HepG2 (cell line): ENCODE measurements around the gene AGXT. TPM values are rescaled to one million over a fixed set of nuclear protein-coding genes. Genes with fewer than 3 reads are reported as not detected.
A peak's percentile ranks its signal among the peaks of the same experiment; 100 is the strongest.

Source experiments
- ARHGAP35 ChIP-seq: sonication (generic); formaldehyde crosslinking; IDR thresholded peaks from 2 replicates; pipeline ENCODE4 v1.9.0; 2022; ENCODE audit warnings: mild to moderate bottlenecking, inconsistent platforms, moderate library complexity, missing genetic modification reagents, borderline replicate concordance
- CBX5 ChIP-seq: sonication (generic); formaldehyde crosslinking; IDR thresholded peaks from 2 replicates; pipeline ENCODE4 v1.4.0; 2020; ENCODE audit warnings: missing genetic modification reagents, borderline replicate concordance
- E2F1 ChIP-seq: sonication (generic); formaldehyde crosslinking; IDR thresholded peaks from 2 replicates; pipeline ENCODE4 v1.5.0; 2020; ENCODE audit warnings: missing genetic modification reagents
- GPBP1L1 ChIP-seq: sonication (generic); formaldehyde crosslinking; IDR thresholded peaks from 2 replicates; pipeline ENCODE4 v1.5.0; 2020; ENCODE audit warnings: mild to moderate bottlenecking, missing genetic modification reagents
- HMGXB3 ChIP-seq: sonication (generic); formaldehyde crosslinking; IDR thresholded peaks from 2 replicates; pipeline ENCODE4 v1.4.0; 2020; ENCODE audit warnings: missing genetic modification reagents, borderline replicate concordance
- HOXA7 ChIP-seq: sonication (generic); formaldehyde crosslinking; IDR thresholded peaks from 2 replicates; pipeline ENCODE4 v1.8.1; 2022; ENCODE audit warnings: mild to moderate bottlenecking, missing genetic modification reagents, moderate library complexity
- KLF15 ChIP-seq: sonication (generic); formaldehyde crosslinking; IDR thresholded peaks from 2 replicates; pipeline ENCODE4 v1.8.1; 2023; ENCODE audit warnings: borderline replicate concordance, mild to moderate bottlenecking, inconsistent platforms, missing genetic modification reagents, mixed read lengths
- MAZ ChIP-seq, 2 experiments: sonication (generic) in 1 of 2; formaldehyde crosslinking in 1 of 2; IDR thresholded peaks; 2 replicates each; pipeline versions ENCODE4 v1.5.0 to v1.6.1; 2012 to 2020; ENCODE audit warnings: low read depth in 2 of 2, mild to moderate bottlenecking in 2 of 2, borderline replicate concordance in 1 of 2, improper control_type of control experiment in 1 of 2, low read length in 1 of 2, missing genetic modification reagents in 1 of 2, moderate library complexity in 1 of 2
- NCOR1 ChIP-seq: fragments of 200-600 bp; sonication (generic); IDR thresholded peaks from 2 replicates; pipeline ENCODE4 v1.7.0; 2017; ENCODE audit warnings: antibody characterized with exemption, low read length, borderline replicate concordance
- NFYB ChIP-seq: sonication (generic); formaldehyde crosslinking; IDR thresholded peaks from 2 replicates; pipeline ENCODE4 v1.4.0; 2020; ENCODE audit warnings: missing genetic modification reagents
- NPAS2 ChIP-seq: sonication (generic); formaldehyde crosslinking; IDR thresholded peaks from 2 replicates; pipeline ENCODE4 v1.8.0; 2022; ENCODE audit warnings: mild to moderate bottlenecking, missing genetic modification reagents, borderline replicate concordance
- NR2F1 ChIP-seq, 2 experiments: fragments of 450-650 bp in 1 of 2; formaldehyde crosslinking in 1 of 2; IDR thresholded peaks; 2 replicates each; pipeline versions ENCODE4 v1.5.0 to v1.6.1; 2016 to 2020; ENCODE audit warnings: mild to moderate bottlenecking in 1 of 2, missing compliant biosample characterization in 1 of 2, missing genetic modification reagents in 1 of 2, moderate library complexity in 1 of 2
- TAF1 ChIP-seq: sonication (generic); formaldehyde crosslinking; IDR thresholded peaks from 2 replicates; pipeline ENCODE4 v1.4.0; 2020; ENCODE audit warnings: missing genetic modification reagents
- THAP11 ChIP-seq: IDR thresholded peaks from 2 replicates; pipeline ENCODE4 v1.6.1; 2016; ENCODE audit warnings: missing biosample characterization, missing genetic modification reagents
- ZNF678 ChIP-seq: sonication (generic); formaldehyde crosslinking; IDR thresholded peaks from 2 replicates; pipeline ENCODE4 v1.4.0; 2020; ENCODE audit warnings: mild to moderate bottlenecking, missing genetic modification reagents
- ZNF878 ChIP-seq: sonication (generic); formaldehyde crosslinking; IDR thresholded peaks from 2 replicates; pipeline ENCODE4 v1.8.1; 2023; ENCODE audit warnings: mild to moderate bottlenecking, missing genetic modification reagents, moderate library complexity
- ZSCAN29 ChIP-seq: sonication (generic); formaldehyde crosslinking; conservative IDR thresholded peaks from 2 replicates; pipeline ENCODE4 v1.4.0; 2020; ENCODE audit warnings: mild to moderate bottlenecking, missing genetic modification reagents
- ZSCAN30 ChIP-seq: sonication (generic); formaldehyde crosslinking; IDR thresholded peaks from 2 replicates; pipeline ENCODE4 v1.5.0; 2020; ENCODE audit warnings: mild to moderate bottlenecking, missing genetic modification reagents
- polyA plus RNA-seq, 8 experiments: library from polyadenylated mRNA; depleted of rRNA in 3 of 8; stranded (reverse) in 7 of 8; unstranded in 1 of 8; fragments of >200 nt; fragmentation: Illumina TruSeq in 4 of 8; extraction: Trizol in 4 of 8; gene quantifications; 2 replicates each; pipeline versions ENCODE4 v1.2.1 to v1.2.3, GENCODE V29; 2011 to 2016; ENCODE audit warnings: low read depth in 4 of 8, missing spikeins in 1 of 8, mixed read lengths in 1 of 8; ENCODE audit not compliant: insufficient read depth in 1 of 8
- total RNA-seq, 5 experiments: library from RNA; depleted of rRNA; stranded (reverse); fragments of >200 nt; fragmentation: Illumina TruSeq; extraction: Trizol; gene quantifications; 2 replicates each; pipeline ENCODE4 v1.2.3, GENCODE V29; 2016; ENCODE audit warnings: low read depth in 1 of 5

The AGXT gene
- total and polyA plus RNA-seq, 2 of the 13 experiments (the other 11 are each of a cell fraction or from before 2014, with no cell fraction given) = 41.9 to 96.1 TPM

DNA sequence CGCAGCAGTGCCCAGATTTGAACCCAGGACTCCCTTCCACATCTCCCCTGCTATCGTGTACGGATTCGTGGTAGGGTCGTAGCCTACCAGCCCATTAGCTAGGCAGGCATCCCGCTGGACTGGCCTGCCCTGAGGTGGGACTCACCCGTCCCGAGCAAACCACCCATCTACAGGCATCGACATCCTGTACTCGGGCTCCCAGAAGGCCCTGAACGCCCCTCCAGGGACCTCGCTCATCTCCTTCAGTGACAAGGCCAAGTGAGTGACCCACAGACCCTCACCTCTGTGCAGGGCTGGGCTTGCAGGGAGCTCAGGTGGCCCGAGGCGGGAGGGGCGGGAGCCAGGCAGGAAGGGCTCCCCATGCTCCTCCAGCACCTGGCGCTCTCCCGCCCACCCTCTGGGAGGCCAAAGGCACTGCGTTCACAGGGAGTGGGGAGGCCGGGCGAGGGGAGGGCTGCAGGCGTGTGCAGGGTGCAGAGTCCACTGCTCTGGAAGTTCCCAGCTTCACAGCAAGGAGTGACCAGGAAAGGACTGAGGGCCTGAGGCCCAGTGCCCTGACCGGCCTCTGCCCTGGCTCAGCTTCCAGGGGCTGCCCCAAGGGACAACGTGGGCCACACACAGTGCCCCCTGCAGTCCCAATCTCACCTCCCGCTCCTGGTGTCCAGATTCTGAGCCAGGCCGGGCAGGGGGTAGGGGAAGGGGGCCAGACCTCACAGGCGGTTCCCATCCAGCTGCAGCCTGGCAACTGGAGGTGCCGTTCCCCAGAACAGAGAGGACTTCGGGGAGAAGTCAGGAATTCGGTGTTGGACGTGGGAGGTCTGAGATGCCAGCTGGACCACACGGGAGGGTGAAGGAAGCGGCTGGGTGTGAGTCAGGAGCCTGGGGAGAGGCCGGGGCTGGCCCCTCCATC is 5.4 kb downstream of the AGXT start (continued):
- no peak for TF ChIP-seq NPAS2 (CRISPR knock-in tag)
- no peak for TF ChIP-seq HOXA7 (CRISPR knock-in tag)
- peak; percentile 81; the same call in 1 of the 2 replicates for TF ChIP-seq ZNF878 (CRISPR knock-in tag)
- peak; percentile 95 for TF ChIP-seq MAZ (IDR thresholded peaks at IDR 0.05; ENCODE audit: borderline replicate concordance, low read depth, low read length)
- peak; percentile 100 for TF ChIP-seq MAZ (CRISPR knock-in tag; IDR thresholded peaks at IDR 0.05; ENCODE audit: low read depth)
- no peak for TF ChIP-seq KLF15 (CRISPR knock-in tag)
- TF ChIP-seq TAF1 (CRISPR knock-in tag) = peak; percentile 55; the same call in 1 of the 2 replicates
- no peak for TF ChIP-seq E2F1
- peak; percentile 23; the same call in 1 of the 2 replicates for TF ChIP-seq CBX5
- peak; percentile 74; the same call in 1 of the 2 replicates for TF ChIP-seq ARHGAP35 (CRISPR knock-in tag)
- TF ChIP-seq HMGXB3 (CRISPR knock-in tag) = peak; percentile 75; the same call in 1 of the 2 replicates
- TF ChIP-seq THAP11 (CRISPR knock-in tag) = peak; percentile 84
- peak; percentile 27; the same call in 1 of the 2 replicates for TF ChIP-seq ZNF678 (CRISPR knock-in tag)
- TF ChIP-seq NR2F1 (CRISPR knock-in tag; IDR thresholded peaks at IDR 0.05) = peak in 1 of 2 experiments; percentile 65; a peak in 1 of 4 replicates
- TF ChIP-seq ZSCAN30 = no peak
- no peak for TF ChIP-seq GPBP1L1 (CRISPR knock-in tag)
- no peak for TF ChIP-seq NFYB (CRISPR knock-in tag)
- peak; percentile 88; the same call in 1 of the 2 replicates for TF ChIP-seq NCOR1
- TF ChIP-seq ZSCAN29 (CRISPR knock-in tag) = no peak; the same call in 1 of the 2 replicates
